ENCODE data around the gene NFIB. TPM values are rescaled to one million over a fixed set of nuclear protein-coding genes. Genes with fewer than 3 reads are reported as not detected.

The NFIB gene
- total RNA-seq, 2 donors from 2014 or later = 54.8 to 114 TPM

DNA sequence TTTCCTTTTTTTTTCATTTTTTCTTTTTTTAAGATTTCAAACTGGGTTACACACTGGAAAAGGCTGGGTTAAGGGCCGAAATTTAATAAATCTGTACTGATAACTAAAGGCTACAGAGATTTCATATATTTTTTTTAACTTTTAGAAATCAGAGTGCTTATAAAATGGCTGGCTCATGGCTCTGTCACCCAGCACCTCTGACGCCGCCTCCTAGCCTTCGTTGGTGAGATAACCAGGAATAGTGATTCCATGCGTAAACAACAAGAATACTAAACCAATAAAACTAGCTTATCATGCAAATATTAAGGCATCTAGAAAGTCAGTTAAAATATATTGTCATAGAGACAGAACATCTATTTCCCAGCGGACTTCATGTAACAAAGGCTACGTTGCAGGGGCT lies 226.4 kb downstream of the NFIB start:
- Histone ChIP-seq H3K9me3 (no peaks in the 10 kb centered on the region), H3K4me3 (no peak overlapping the region), H3K27ac (no peak overlapping the region), H3K27me3 (replicated peaks; ENCODE audit: insufficient read depth) (no peaks in the 10 kb centered on the region), H3K4me1 (ENCODE audit: control insufficient read depth in 1 of 2, low read depth in 2 of 2) (peaks cover 7 to 47% of the 10 kb centered on the region in 2 donors), H3K36me3 (no peaks in the 10 kb centered on the region)
- TF ChIP-seq CTCF (IDR thresholded peaks at IDR 0.05) = no peak
- ATAC-seq (ENCODE audit: insufficient number of reproducible peaks, low FRiP score, low read depth) (no peak), DNase-seq (ENCODE audit: low spot score) (no peak)

DNA sequence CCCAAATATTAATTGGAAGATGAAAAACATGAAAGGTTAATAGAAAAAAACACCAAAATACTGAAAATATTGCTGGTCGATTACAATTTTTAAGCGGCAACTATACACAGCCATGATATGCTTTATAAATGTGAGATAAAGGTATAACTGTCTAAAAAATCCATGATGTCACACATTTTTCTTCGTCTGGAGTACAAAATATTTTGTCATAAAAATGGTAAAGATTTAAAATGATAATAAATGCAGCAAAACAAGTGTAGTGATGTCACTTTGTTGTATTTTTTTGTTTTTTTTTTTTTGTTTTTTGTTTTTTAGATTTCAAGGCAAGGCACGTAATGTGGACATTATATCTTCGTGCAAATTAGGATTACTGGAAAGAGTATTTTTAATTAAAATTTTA lies 227.4 kb downstream of the NFIB start:
- peaks cover 7 to 41% of the 10 kb centered on the region in 2 donors for H3K4me1 ChIP-seq (ENCODE audit: control insufficient read depth in 1 of 2, low read depth in 2 of 2)
- DNase-seq (ENCODE audit: low spot score) = no peak
- no peak overlapping the region for H3K27ac ChIP-seq
- no peak overlapping the region for H3K4me3 ChIP-seq
- H3K36me3 ChIP-seq = no peaks in the 10 kb centered on the region
- no peak for ATAC-seq (ENCODE audit: insufficient number of reproducible peaks, low FRiP score, low read depth)
- H3K27me3 ChIP-seq (replicated peaks; ENCODE audit: insufficient read depth) = no peaks in the 10 kb centered on the region
- no peak for TF ChIP-seq CTCF (IDR thresholded peaks at IDR 0.05)
- no peaks in the 10 kb centered on the region for H3K9me3 ChIP-seq

GRCh38 chr9:14085810-14086209 lies 228.1 kb downstream of the NFIB start:
- TF ChIP-seq CTCF (IDR thresholded peaks at IDR 0.05) = no peak
- ATAC-seq (ENCODE audit: insufficient number of reproducible peaks, low FRiP score, low read depth) = no peak
- H3K27me3 ChIP-seq (replicated peaks; ENCODE audit: insufficient read depth) = no peaks in the 10 kb centered on the region
- H3K36me3 ChIP-seq = no peaks in the 10 kb centered on the region
- H3K4me3 ChIP-seq = no peak overlapping the region
- H3K9me3 ChIP-seq = no peaks in the 10 kb centered on the region
- no peak for DNase-seq (ENCODE audit: low spot score)
- H3K27ac ChIP-seq = no peak overlapping the region
- H3K4me1 ChIP-seq (ENCODE audit: control insufficient read depth in 1 of 2, low read depth in 2 of 2) = peaks cover 7 to 40% of the 10 kb centered on the region in 2 donors

GRCh38 chr9:14084867-14085266 lies 229.1 kb downstream of the NFIB start:
- Histone ChIP-seq H3K27ac (no peak overlapping the region), H3K27me3 (replicated peaks; ENCODE audit: insufficient read depth) (no peaks in the 10 kb centered on the region), H3K9me3 (no peaks in the 10 kb centered on the region), H3K4me1 (ENCODE audit: control insufficient read depth in 1 of 2, low read depth in 2 of 2) (peaks cover 2 to 32% of the 10 kb centered on the region in 2 donors), H3K4me3 (no peak overlapping the region), H3K36me3 (no peaks in the 10 kb centered on the region)
- ATAC-seq (ENCODE audit: insufficient number of reproducible peaks, low FRiP score, low read depth) (no peak), DNase-seq (ENCODE audit: low spot score) (no peak)
- no peak for TF ChIP-seq CTCF (IDR thresholded peaks at IDR 0.05)

- no peaks in the 10 kb centered on the region for H3K36me3 ChIP-seq
- H3K4me3 ChIP-seq = no peak overlapping the region
- no peak for TF ChIP-seq CTCF (IDR thresholded peaks at IDR 0.05)
- no peaks in the 10 kb centered on the region for H3K9me3 ChIP-seq
- peaks cover 2 to 17% of the 10 kb centered on the region in 2 donors for H3K4me1 ChIP-seq (ENCODE audit: control insufficient read depth in 1 of 2, low read depth in 2 of 2)
- no peak overlapping the region for H3K27ac ChIP-seq
- ATAC-seq (ENCODE audit: insufficient number of reproducible peaks, low FRiP score, low read depth) (no peak), DNase-seq (ENCODE audit: low spot score) (no peak)
- H3K27me3 ChIP-seq (replicated peaks; ENCODE audit: insufficient read depth) = no peaks in the 10 kb centered on the region
Observed at GRCh38 chr9:14083366-14083765, 230.6 kb downstream of the NFIB start.
